ENCODE data around the gene TPSB2.
A peak's percentile ranks its signal among the peaks of the same experiment; 100 is the strongest.
"Not testable (repeated sequence)": the region's sequence is repeated elsewhere in the genome, so short reads cannot be mapped to it uniquely, and the experiment has no call there.

Gene TPSB2

GRCh38 chr16:1258906-1259759, 29.1 kb upstream of the TPSB2 start:
- H3K27me3 ChIP-seq (ENCODE audit: control insufficient read depth, insufficient read depth, low read length) = peaks cover 14% of the 10 kb centered on the region
- H3K4me3 ChIP-seq (ENCODE audit: low read depth, low read length) = peak overlapping the region; percentile 13
- H3K36me3 ChIP-seq (ENCODE audit: control insufficient read depth, insufficient read depth, low read length) = no peaks in the 10 kb centered on the region
- no peaks in the 10 kb centered on the region for H3K9me3 ChIP-seq (ENCODE audit: control insufficient read depth, insufficient read depth, low read length)
- H3K9ac ChIP-seq (ENCODE audit: low read depth, low read length) = no peak overlapping the region
- no peaks in the 10 kb centered on the region for H3K4me1 ChIP-seq (ENCODE audit: control insufficient read depth, insufficient read depth, low read length)

GRCh38 chr16:1258225-1258600, 28.2 kb upstream of the TPSB2 start:
- H3K9ac ChIP-seq (ENCODE audit: low read depth, low read length) = no peak overlapping the region
- no peaks in the 10 kb centered on the region for H3K9me3 ChIP-seq (ENCODE audit: control insufficient read depth, insufficient read depth, low read length)
- H3K36me3 ChIP-seq (ENCODE audit: control insufficient read depth, insufficient read depth, low read length) = no peaks in the 10 kb centered on the region
- peaks cover 14% of the 10 kb centered on the region for H3K27me3 ChIP-seq (ENCODE audit: control insufficient read depth, insufficient read depth, low read length)
- no peaks in the 10 kb centered on the region for H3K4me1 ChIP-seq (ENCODE audit: control insufficient read depth, insufficient read depth, low read length)
- H3K4me3 ChIP-seq (ENCODE audit: low read depth, low read length) = no peak overlapping the region

GRCh38 chr16:1257561-1258224, 27.7 kb upstream of the TPSB2 start:
- H3K36me3 ChIP-seq (ENCODE audit: control insufficient read depth, insufficient read depth, low read length) = no peaks in the 10 kb centered on the region
- H3K9ac ChIP-seq (ENCODE audit: low read depth, low read length) = no peak overlapping the region
- H3K27me3 ChIP-seq (ENCODE audit: control insufficient read depth, insufficient read depth, low read length) = peaks cover 14% of the 10 kb centered on the region
- H3K9me3 ChIP-seq (ENCODE audit: control insufficient read depth, insufficient read depth, low read length) = no peaks in the 10 kb centered on the region
- H3K4me1 ChIP-seq (ENCODE audit: control insufficient read depth, insufficient read depth, low read length) = no peaks in the 10 kb centered on the region
- no peak overlapping the region for H3K4me3 ChIP-seq (ENCODE audit: low read depth, low read length)

- Histone ChIP-seq H3K36me3 (ENCODE audit: control insufficient read depth, insufficient read depth, low read length) (no peaks in the 10 kb centered on the region), H3K9me3 (ENCODE audit: control insufficient read depth, insufficient read depth, low read length) (no peaks in the 10 kb centered on the region), H3K27me3 (ENCODE audit: control insufficient read depth, insufficient read depth, low read length) (peaks cover 14% of the 10 kb centered on the region), H3K9ac (ENCODE audit: low read depth, low read length) (no peak overlapping the region), H3K4me3 (ENCODE audit: low read depth, low read length) (no peak overlapping the region), H3K4me1 (ENCODE audit: control insufficient read depth, insufficient read depth, low read length) (no peaks in the 10 kb centered on the region)
Observed at GRCh38 chr16:1256874-1257322, 26.9 kb upstream of the TPSB2 start.

- H3K36me3 ChIP-seq (ENCODE audit: control insufficient read depth, insufficient read depth, low read length); H3K9me3 ChIP-seq (ENCODE audit: control insufficient read depth, insufficient read depth, low read length); H3K4me3 ChIP-seq (ENCODE audit: low read depth, low read length); H3K9ac ChIP-seq (ENCODE audit: low read depth, low read length); H3K4me1 ChIP-seq (ENCODE audit: control insufficient read depth, insufficient read depth, low read length): not testable (repeated sequence)
- peaks cover 14% of the 10 kb centered on the region for H3K27me3 ChIP-seq (ENCODE audit: control insufficient read depth, insufficient read depth, low read length)
Observed at GRCh38 chr16:1256296-1256873, 26.4 kb upstream of the TPSB2 start.

GRCh38 chr16:1255276-1256122, 25.5 kb upstream of the TPSB2 start, which contains the start of gene TPSD1:
TSS of gene TPSD1 (plus strand) at chr16:1256069. CDS start at chr16:1256281, 212 bp downstream.
- not testable (repeated sequence) for H3K4me3 ChIP-seq (ENCODE audit: low read depth, low read length); H3K9me3 ChIP-seq (ENCODE audit: control insufficient read depth, insufficient read depth, low read length); H3K9ac ChIP-seq (ENCODE audit: low read depth, low read length); H3K36me3 ChIP-seq (ENCODE audit: control insufficient read depth, insufficient read depth, low read length); H3K4me1 ChIP-seq (ENCODE audit: control insufficient read depth, insufficient read depth, low read length)
- peaks cover 12% of the 10 kb centered on the region for H3K27me3 ChIP-seq (ENCODE audit: control insufficient read depth, insufficient read depth, low read length)

GRCh38 chr16:1254821-1255220, 24.8 kb upstream of the TPSB2 start:
- not testable (repeated sequence) for H3K4me3 ChIP-seq (ENCODE audit: low read depth, low read length); H3K9me3 ChIP-seq (ENCODE audit: control insufficient read depth, insufficient read depth, low read length); H3K36me3 ChIP-seq (ENCODE audit: control insufficient read depth, insufficient read depth, low read length); H3K9ac ChIP-seq (ENCODE audit: low read depth, low read length); H3K4me1 ChIP-seq (ENCODE audit: control insufficient read depth, insufficient read depth, low read length)
- peaks cover 11% of the 10 kb centered on the region for H3K27me3 ChIP-seq (ENCODE audit: control insufficient read depth, insufficient read depth, low read length)

- H3K4me1 ChIP-seq (ENCODE audit: control insufficient read depth, insufficient read depth, low read length); H3K9me3 ChIP-seq (ENCODE audit: control insufficient read depth, insufficient read depth, low read length); H3K27me3 ChIP-seq (ENCODE audit: control insufficient read depth, insufficient read depth, low read length); H3K4me3 ChIP-seq (ENCODE audit: low read depth, low read length); H3K9ac ChIP-seq (ENCODE audit: low read depth, low read length); H3K36me3 ChIP-seq (ENCODE audit: control insufficient read depth, insufficient read depth, low read length): not testable (repeated sequence)
Observed at GRCh38 chr16:1253701-1254364, 23.8 kb upstream of the TPSB2 start.

GRCh38 chr16:1249031-1249755, 19.2 kb upstream of the TPSB2 start:
- H3K4me1 ChIP-seq (ENCODE audit: control insufficient read depth, insufficient read depth, low read length); H3K9ac ChIP-seq (ENCODE audit: low read depth, low read length); H3K36me3 ChIP-seq (ENCODE audit: control insufficient read depth, insufficient read depth, low read length); H3K4me3 ChIP-seq (ENCODE audit: low read depth, low read length); H3K9me3 ChIP-seq (ENCODE audit: control insufficient read depth, insufficient read depth, low read length): not testable (repeated sequence)
- H3K27me3 ChIP-seq (ENCODE audit: control insufficient read depth, insufficient read depth, low read length) = peaks cover 18% of the 10 kb centered on the region

- H3K36me3 ChIP-seq (ENCODE audit: control insufficient read depth, insufficient read depth, low read length); H3K4me3 ChIP-seq (ENCODE audit: low read depth, low read length); H3K9me3 ChIP-seq (ENCODE audit: control insufficient read depth, insufficient read depth, low read length); H3K9ac ChIP-seq (ENCODE audit: low read depth, low read length); H3K4me1 ChIP-seq (ENCODE audit: control insufficient read depth, insufficient read depth, low read length): not testable (repeated sequence)
- H3K27me3 ChIP-seq (ENCODE audit: control insufficient read depth, insufficient read depth, low read length) = peaks cover 18% of the 10 kb centered on the region
Observed at GRCh38 chr16:1247903-1248537, 18.0 kb upstream of the TPSB2 start.
